ENCODE results near the gene ADD1. TPM values are rescaled to one million over a fixed set of nuclear protein-coding genes. Genes with fewer than 3 reads are reported as not detected.

Gene ADD1
- total RNA-seq, 1 donor from 2014 or later, result 212 TPM

DNA sequence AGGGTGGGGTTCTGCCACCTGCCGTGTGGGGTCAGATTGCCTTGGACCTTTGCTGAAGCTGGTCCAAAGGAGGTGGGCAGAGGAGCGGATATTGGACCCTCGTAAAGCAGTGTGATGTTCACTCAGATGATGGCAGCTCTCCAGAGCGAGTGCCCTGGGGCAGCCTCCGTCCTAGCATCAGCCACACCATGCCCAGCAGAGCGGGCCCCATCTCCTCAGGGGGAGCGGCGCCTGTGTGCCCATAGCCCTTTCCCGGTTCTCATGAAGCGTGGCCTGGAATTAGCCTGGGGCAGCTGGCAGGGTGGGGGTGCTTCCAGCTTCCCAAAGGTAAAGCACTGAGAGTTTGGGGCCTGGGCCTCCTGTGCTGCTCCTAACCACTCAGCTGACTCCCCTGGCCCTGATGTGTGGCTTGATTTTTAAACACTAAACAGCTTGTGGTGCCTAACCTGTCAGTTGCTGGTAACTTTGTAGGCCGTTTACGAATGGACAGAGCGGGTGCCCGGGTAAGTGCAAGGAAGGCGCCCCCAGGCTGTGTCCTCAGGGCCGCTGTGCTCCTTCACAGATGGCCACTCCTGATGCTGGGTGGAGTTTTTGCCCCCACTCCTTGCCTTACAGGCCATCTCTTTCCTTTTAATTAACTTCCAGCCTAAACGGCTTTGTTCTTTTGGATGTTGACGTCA is 83.5 kb downstream of the ADD1 start:
- TF ChIP-seq, protein P1, sequence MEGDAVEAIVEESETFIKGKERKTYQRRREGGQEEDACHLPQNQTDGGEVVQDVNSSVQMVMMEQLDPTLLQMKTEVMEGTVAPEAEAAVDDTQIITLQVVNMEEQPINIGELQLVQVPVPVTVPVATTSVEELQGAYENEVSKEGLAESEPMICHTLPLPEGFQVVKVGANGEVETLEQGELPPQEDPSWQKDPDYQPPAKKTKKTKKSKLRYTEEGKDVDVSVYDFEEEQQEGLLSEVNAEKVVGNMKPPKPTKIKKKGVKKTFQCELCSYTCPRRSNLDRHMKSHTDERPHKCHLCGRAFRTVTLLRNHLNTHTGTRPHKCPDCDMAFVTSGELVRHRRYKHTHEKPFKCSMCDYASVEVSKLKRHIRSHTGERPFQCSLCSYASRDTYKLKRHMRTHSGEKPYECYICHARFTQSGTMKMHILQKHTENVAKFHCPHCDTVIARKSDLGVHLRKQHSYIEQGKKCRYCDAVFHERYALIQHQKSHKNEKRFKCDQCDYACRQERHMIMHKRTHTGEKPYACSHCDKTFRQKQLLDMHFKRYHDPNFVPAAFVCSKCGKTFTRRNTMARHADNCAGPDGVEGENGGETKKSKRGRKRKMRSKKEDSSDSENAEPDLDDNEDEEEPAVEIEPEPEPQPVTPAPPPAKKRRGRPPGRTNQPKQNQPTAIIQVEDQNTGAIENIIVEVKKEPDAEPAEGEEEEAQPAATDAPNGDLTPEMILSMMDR (IDR thresholded peaks at IDR 0.05; ENCODE audit: borderline replicate concordance), result no peak
- Histone ChIP-seq H3K36me3 (peaks cover 86% of the 10 kb centered on the region), H3K27me3 (ENCODE audit: low read depth) (no peaks in the 10 kb centered on the region), H3K9me3 (replicated peaks) (no peaks in the 10 kb centered on the region), H3K27ac (replicated peaks) (no peak overlapping the region), H3K4me1 (peaks cover 40% of the 10 kb centered on the region), H3K4me3 (no peak overlapping the region)
- intact Hi-C loops (cut with micrococcal nuclease), result no loop called here
- no peak for DNase-seq

DNA sequence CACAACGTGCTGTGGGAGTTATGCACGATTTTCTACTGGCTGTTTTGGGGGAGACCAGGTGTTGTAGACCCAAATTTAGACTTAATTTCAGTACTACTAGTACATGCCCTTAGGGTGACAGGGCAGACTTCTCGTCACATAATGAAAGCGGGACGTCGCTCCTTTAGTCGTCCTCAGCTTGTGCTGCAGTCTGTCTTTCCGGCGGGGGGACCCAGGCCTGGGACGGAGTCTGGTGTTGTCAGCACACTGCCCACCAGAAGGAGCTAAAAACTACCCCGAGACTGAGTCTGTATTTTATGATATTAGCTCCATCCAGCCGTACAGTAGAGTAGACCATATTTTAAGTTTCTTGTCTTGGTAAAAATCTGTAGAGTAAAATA is 84.0 kb downstream of the ADD1 start:
- TF ChIP-seq, protein P1 (IDR thresholded peaks at IDR 0.05; ENCODE audit: borderline replicate concordance), result no peak
- Histone ChIP-seq H3K9me3 (replicated peaks) (no peaks in the 10 kb centered on the region), H3K27ac (replicated peaks) (no peak overlapping the region), H3K27me3 (ENCODE audit: low read depth) (no peaks in the 10 kb centered on the region), H3K36me3 (peaks cover 81% of the 10 kb centered on the region), H3K4me3 (no peak overlapping the region), H3K4me1 (peaks cover 40% of the 10 kb centered on the region)
- no peak for DNase-seq
- intact Hi-C loops (cut with micrococcal nuclease), result no loop called here

DNA sequence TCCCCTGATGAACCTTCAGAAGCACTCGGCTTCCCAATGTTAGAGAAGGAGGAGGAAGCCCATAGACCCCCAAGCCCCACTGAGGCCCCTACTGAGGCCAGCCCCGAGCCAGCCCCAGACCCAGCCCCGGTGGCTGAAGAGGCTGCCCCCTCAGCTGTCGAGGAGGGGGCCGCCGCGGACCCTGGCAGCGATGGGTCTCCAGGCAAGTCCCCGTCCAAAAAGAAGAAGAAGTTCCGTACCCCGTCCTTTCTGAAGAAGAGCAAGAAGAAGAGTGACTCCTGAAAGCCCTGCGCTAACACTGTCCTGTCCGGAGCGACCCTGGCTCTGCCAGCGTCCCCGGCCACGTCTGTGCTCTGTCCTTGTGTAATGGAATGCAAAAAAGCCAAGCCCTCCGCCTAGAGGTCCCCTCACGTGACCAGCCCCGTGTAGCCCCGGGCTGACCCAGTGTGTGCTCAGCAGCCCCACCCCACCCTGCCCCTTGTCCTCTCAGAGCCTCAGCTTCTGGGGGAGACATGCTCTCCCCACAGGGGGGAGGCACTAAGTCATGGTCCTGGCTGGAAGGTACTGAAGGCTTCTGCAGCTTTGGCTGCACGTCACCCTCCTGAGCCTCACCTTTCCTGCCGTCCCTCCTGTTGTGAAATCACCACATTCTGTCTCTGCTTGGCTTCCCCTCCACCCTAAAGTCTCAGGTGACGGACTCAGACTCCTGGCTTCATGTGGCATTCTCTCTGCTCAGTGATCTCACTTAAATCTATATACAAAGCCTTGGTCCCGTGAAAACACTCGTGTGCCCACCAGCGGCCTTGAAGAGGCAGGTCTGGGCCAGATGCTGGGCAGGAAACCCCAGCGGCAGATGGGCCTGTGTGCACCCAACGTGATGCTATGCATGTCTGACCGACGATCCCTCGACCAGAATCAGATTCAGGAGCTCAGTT is 84.9 kb downstream of the ADD1 start:
- peaks cover 40% of the 10 kb centered on the region for H3K4me1 ChIP-seq
- no peak for DNase-seq
- peaks cover 73% of the 10 kb centered on the region for H3K36me3 ChIP-seq
- no peaks in the 10 kb centered on the region for H3K9me3 ChIP-seq (replicated peaks)
- no peak overlapping the region for H3K27ac ChIP-seq (replicated peaks)
- no peaks in the 10 kb centered on the region for H3K27me3 ChIP-seq (ENCODE audit: low read depth)
- H3K4me3 ChIP-seq, result no peak overlapping the region
- intact Hi-C loops (cut with micrococcal nuclease), result no loop called here
- TF ChIP-seq, protein P1 (IDR thresholded peaks at IDR 0.05; ENCODE audit: borderline replicate concordance), result no peak

DNA sequence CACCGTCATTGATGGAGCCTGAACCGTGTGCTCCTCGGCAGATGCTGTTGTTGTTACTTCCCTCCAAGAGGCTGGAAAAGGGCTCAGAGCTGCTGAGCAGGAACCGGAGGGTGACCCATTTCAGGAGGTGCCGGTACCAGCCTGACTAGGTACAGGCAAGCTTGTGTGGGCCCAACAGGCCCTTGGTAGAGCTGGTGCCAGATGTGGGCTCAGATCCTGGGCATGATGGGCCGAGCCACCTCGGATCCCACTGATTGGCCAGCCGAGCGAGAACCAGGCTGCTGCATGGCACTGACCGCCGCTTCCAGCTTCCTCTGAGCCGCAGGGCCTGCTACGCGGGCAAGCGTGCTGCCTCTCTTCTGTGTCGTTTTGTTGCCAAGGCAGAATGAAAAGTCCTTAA is 85.8 kb downstream of the ADD1 start:
- intact Hi-C loops (cut with micrococcal nuclease), result no loop called here
- Histone ChIP-seq H3K36me3 (peaks cover 63% of the 10 kb centered on the region), H3K27me3 (ENCODE audit: low read depth) (no peaks in the 10 kb centered on the region), H3K4me1 (peaks cover 42% of the 10 kb centered on the region), H3K27ac (replicated peaks) (peak overlapping the region; percentile 86), H3K9me3 (replicated peaks) (no peaks in the 10 kb centered on the region), H3K4me3 (no peak overlapping the region)
- no peak for DNase-seq
- TF ChIP-seq, protein P1 (IDR thresholded peaks at IDR 0.05; ENCODE audit: borderline replicate concordance), result no peak

DNA sequence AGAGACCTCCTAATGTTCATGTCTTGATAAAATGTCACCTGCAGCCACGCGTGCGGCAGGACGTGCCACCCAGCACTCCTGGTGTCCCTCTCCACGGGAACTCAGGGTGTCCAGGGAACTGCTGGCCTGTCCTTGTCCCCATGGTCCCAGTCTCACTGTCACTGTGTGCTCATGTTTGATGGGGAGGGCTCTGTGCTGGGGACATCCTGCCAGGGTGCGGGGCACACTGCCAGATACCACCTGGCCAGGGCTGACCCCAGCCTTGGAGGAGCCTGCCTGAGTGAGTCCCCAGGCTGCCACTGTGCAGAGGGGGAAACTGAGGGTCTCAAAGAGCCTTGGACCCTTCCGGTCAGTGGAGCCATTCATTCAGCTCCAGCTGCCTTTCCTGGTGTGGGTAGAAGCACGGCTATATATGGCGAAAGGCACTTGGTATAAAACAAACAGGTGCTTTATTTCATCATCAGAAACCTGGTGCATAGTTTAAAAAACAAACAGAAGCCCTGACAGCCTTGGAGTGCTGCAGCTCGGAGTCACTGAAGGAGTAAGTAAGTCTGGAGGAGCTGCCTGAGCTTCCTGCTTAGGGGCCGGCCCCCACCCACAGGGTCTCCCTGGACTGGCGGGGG is 86.6 kb downstream of the ADD1 start:
- H3K27me3 ChIP-seq (ENCODE audit: low read depth), result no peaks in the 10 kb centered on the region
- TF ChIP-seq, protein P1 (IDR thresholded peaks at IDR 0.05; ENCODE audit: borderline replicate concordance), result no peak
- H3K4me1 ChIP-seq, result peaks cover 47% of the 10 kb centered on the region
- H3K4me3 ChIP-seq, result no peak overlapping the region
- DNase-seq, result peak; percentile 15
- intact Hi-C loops (cut with micrococcal nuclease), result no loop called here
- peak overlapping the region; percentile 86 for H3K27ac ChIP-seq (replicated peaks)
- H3K9me3 ChIP-seq (replicated peaks), result no peaks in the 10 kb centered on the region
- H3K36me3 ChIP-seq, result peaks cover 57% of the 10 kb centered on the region
